Measurements from ENCODE around the gene HPX.

The HPX gene

GRCh38 chr11:6389905-6390717 lies 50.7 kb downstream of the HPX start, which contains the start of gene SMPD1:
Gene SMPD1, plus strand, starts transcription at chr11:6390474. Its CDS starts 125 bp downstream, at chr11:6390599.
- peak; percentile 92 for DNase-seq

- no peak for DNase-seq
These were observed 52.0 kb downstream of the HPX start for GRCh38 chr11:6388748-6389147.

- DNase-seq: no peak
These were observed 52.8 kb downstream of the HPX start for GRCh38 chr11:6387811-6388599.

- DNase-seq: no peak
These were observed 55.6 kb downstream of the HPX start for GRCh38 chr11:6385046-6385777.

Measured in left hindlimb (tissue), 1 donor.